NCI-H2029 treated with DMSO at 0.1 percent for 48 hours (cell line): ENCODE data around the gene E2F2.

ENCODE experiments used
- DNase-seq: peaks from one replicate; lab custom pipeline; 2025; lab: John Stamatoyannopoulos, UW

Gene E2F2

DNA sequence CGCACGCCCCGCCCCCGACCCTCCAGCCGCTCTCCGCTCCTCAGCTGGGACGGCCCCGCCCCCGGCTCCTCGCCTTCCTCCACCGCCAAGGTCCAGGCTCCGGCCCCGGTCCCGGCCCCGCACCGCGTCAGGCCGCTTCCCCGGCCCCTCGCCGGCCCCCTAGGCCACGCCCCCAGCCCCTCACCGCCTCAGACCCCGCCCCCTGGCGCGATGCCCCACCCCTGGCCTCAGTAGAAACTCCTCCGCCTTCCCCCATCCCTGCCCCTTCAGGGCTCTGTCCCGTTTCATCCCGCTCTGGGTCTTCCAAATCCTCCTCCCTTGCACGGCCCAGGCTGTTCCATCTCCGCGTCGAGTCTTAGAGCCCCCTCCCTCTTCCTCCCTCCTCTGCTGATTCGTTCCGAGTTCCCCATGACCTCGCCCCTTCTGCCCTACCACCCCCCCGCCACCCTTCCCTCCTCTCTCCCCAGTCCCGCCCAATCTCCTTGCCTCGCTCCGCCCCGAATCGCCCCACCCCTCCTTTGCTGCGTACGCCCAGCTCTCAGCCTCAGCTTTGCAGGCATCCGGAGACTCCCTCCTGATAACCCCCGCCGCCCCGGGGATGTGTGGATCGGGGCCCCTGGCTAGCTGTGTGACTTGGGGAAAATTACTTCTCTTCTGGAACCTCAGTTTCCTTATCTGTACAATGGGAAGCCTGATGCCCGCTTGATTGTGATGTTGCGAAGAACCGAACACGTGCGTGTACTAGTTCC, 46.6 kb downstream of the E2F2 start:
- peak; percentile 39 for DNase-seq

DNA sequence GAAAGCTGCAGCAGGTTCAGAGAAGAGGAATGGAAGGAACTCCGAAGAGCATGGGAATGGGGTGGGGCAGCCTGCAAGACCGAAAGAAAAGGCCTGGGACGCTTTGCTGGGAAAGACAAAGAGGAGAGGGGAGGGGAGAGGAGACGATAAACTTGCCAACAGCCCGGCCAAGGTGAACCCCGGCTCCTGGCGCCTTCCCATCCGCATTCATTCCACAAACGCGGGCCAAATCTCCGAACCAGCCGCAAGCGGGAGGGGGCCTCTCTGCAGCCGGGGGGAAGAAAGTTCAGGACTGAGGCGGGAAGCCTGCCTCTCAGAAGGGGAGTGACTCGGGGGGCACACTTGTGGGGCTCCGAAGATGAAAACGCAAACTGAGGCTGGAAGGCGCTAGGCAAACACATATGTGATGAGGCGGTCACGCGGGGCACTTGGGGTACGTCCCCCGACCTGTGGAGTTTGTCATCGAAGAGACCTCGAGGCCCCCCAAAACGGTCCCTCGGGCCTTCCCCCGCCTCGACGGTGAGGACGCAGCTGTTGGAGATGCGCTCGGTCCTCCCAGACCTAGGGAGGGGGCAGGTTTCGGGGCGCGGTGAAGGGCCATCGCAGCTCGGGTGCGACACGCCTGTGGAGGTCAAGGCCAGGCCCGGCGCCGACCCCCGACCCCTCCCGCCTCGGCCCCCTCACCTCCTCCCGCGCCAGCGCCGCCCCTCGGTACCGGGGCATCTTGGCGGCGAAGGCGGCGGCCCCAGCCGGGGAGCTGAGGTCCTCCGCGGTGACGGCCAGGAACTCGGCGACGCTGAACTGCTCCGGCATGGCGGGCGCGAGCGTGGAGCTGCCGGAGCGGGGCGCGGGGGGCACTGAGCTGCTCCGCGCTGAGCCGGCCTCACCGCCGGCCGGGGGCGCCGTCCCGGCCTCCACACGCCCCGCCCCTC, 47.4 kb downstream of the E2F2 start, which contains the start of gene ASAP3:
Gene ASAP3, minus strand, starts transcription at position 859 of the 932 bp plus-strand sequence. Its CDS starts 46 bp downstream, at position 813.
- no peak for DNase-seq

DNA sequence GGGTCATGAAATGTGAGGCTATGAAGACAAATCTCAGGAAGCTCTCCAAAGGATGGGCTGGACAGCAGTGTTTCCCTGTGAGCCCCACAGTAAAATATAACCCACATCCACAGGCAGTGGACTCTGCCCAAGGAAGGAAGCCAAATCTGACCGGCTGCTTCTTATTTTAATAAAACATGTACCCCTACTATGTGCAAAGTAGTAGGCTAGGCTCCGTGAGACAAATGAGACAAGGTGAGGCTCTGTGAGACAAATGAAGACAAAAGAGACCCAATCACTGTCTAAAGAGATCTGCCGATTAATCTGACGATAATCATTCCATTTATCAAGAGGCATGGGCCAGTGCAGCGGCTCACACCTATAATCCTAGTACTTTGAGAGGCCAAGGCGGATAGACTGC, 49.1 kb downstream of the E2F2 start:
- no peak for DNase-seq

DNA sequence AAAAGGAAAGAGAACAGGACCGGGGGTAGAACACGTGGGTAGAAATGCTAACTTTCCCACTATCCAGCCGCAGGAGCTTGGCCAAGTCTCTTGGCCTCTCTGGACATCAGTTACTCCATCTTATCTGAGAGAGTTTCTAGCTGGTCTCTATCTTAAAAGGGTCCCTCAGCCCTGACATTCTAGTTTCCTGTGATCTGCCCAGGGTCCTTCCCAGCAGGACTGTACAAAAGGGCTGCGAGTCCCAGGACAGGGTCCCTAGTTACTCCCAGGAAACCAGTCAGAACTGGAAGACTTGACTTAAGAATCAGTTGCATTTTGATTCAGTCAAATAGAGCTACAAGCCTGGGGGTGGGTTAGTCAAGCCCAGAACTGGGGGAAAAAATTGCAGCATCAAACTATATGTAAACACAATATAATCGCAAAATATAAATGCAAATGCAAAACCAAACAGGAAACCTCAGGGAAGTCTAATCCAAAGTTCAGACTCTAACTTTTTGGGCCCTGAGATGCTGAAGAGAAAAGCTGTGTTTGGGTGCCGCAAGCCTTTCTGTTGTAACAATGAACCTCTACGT, 49.9 kb downstream of the E2F2 start:
- DNase-seq = no peak

DNA sequence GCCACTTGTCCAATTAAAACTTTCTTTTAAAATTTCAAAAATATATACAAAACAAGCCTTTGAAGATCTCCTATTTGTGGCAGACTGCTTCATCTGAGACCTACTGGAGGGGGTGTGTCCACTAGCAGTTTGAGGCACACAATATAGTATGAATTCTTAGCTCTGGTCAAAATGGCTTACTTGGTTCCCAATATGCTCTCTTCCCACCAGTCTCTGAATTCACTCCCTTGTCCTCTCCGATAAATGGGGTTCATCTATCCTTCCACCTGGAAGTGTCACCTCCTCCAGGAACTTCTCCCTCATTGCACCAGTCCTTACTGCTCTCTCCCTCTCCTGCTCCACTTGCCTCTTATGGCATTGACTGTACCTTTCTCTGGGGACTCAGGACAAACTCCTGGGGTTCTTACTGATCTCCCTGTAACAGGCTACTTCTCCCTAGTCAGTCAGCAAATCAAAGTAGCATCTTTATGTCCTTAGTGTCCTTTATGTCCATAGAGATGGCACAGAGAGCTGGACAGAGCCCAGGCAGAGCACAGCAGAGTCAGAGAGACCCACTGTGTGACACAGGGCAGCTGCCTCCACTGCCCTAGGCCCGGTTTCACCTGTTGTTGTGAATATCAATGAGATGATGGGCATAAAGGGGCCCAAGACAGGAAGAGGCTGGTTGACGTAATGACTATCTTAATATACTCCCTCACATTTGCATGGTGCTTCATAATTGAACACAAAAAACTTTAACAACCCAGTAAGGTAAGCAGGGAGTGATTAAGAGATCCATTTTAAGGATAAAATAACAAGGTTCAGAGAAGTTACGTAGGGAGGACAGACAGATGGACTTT, 50.6 kb downstream of the E2F2 start:
- DNase-seq = no peak

DNA sequence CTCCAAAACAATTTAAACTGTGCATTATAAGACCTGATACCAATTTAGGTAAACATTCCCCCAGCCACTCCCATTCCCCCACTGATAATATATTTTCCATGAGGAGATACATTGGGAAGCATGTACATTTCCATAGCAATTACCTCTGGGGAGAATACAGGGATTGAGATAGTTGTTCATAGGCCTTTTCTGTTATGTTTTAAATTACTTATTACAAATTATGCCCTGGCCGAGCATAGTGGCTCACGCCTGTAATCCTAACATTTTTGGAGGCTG, 51.4 kb downstream of the E2F2 start:
- no peak for DNase-seq

DNA sequence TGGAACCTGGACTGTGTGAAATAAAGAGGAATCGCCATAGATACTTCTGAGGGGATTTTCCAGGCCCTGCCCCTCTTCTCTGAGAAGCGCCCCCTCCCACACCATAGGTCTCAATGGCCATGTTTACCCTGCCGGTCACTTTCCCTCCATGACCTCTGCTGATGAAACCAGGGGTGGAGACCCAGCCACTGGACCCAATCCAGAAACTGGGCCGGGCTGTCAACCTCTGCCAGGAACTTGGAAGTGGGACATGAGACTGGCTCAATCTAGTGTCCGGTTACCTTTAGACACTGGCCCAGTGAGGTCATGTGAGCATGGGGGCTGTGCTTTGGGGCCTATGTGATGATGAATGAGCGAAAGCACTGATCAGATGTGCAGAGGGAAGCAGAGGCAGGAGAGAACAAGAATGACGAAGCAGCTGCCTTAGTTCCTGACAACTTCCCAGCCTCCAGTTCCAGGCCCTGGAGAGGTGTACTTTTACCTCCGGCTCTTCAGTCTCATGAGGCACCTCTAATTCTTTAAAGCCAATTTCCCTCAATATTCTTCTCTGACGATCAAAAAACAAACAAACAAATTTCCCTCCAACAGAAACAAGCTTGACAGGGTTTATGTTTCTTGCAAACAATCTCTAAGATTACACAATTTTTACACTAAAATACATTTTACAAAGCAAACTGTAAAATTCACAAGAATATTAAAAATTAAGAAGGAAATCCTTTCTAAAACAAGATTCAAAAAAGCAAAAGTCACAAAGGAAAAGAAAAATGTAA, 52.0 kb downstream of the E2F2 start:
- DNase-seq = peak; percentile 25

DNA sequence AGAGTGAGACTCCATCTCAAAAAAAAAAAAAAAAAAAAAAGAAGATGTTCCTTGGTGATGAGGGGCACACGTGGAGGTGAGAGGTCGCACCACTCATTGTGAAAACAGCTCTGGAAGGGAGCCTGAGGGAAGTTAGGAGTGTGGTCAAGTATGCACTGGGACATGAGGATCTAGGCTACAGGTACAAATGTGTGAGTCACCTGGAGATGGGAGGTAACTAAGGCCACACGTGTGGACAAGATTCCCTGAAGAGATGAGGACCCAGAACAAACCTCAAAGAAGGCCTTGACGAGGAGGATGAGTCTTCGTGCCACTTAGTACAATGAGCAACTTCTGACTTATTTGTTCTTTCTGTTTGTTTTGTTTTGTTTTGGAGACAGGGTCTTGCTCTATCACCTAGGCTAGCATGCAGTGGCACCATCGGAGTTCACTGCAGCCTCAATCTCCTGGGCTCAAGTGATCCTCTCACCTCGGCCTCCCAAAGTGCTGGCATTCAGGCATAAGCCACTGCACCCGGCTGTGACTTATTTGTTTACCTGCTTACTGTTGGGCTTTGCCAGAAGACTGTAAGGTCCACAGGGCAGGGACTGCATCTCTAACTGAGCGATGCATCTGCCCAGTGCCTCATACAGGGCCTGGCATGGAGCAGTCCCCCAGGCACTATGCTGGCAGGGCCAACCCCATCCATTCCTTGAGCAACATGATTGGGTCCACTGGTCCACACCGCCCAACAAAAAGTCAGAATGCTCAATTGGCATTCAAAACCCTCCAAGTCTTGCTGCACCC, 53.5 kb downstream of the E2F2 start:
- no peak for DNase-seq

DNA sequence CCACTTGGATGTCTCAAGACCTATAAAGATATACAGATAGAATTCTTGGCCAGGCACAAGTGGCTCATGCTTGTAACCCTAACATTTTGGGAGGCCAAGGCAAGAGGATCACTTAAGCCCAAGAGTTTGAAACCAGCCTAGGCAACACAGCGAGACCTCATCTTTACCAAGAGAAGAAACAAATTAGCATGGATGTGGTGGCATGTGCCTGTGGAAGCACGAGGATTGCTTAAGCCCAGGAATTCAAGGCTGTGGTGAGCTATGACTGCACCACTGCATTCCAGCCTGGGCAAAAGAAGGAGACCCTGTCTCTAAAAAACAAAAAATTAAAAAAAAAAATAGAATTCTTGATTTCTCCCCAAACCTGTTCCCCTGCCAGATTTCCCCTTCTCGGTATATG, 55.4 kb downstream of the E2F2 start:
- no peak for DNase-seq

DNA sequence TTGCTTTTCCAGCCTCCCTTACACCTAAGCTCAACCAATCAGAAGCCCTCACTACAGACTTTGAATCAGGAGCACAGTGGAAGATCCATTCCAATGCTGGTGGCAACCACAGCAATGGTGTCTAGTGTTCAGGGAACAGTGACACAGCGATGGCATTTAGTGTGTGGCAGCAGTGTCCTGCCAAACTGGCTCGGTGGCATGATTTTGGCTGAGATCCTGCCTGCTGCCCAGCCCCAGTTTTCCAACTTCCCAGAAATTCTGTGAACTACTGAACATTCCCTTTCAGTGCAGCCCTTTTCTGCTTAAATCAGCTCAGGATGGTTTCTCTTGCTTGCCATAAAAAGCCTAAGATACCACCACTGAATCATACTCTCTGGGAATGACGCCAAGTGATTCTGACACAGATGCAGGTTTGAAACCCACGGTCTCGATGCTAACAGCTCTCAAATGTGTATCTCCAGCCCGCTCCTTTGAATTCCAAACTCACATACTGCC, 55.9 kb downstream of the E2F2 start:
- no peak for DNase-seq

DNA sequence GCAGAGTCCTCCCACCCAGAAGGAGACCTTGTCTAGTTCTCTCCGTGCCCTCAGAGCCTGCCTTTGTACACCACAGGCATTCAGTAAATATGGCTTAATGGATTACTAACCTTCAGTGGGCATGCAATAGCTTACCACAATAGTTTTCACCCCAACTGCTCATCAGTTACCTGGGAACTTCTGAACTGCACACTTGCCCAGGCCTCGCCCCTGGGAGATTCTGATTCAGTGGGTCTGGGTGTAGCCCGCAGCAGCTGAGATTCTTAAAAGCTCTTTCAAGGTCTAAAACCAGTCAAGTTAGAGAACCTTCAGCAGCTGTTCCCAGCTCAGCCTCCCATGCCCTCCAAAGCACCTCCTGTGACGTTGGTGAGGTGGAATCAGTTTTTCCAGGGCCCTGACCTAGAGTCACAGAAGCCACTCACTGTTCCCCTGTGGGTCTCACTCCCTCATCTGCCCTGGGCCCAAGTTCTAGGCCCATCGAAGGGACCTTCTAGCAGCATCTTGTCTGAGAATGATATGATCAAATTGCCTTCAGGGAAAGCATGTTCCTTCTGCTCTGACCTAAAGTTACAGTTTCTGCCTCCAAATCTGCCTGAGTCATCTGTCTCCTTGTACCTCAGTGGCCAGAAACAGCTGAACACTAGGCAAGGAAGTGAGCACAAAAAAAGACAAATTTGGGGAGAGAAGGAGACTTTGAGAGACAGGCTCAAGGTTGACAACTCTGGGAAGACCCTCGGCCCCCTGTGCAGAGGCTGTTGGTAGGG, 57.8 kb downstream of the E2F2 start:
- no peak for DNase-seq

DNA sequence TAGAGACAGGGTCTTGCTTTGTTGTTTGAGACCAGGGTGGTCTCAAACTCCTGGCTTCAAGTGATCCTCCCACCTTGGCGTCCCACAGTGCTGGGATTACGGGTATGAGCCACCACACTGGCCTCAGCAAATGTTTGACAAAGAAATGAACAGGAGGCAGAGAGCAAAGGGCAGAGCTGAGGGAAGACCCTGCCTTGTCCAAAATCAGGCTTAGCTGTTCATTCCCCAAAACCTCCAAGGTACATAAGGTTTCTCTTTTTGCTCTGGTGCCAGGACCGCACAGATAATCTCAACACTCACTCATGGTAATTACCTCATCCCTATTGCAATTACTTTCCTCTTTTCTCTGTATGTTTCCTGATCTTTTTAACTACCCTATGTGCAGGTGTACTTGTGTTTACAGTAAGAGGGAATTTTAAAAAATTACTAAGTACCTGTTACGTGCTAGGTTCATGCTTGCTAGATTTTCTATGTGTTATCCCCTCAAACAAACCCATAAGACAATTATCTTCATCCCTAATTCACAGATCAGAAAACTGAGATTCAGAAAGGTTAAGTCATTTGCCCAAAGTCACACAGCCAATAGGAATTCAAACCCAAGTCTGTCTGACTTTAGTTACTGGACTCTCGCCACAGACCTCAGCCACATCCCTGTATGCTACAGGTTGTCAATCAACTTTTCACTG, 58.5 kb downstream of the E2F2 start:
- no peak for DNase-seq

DNA sequence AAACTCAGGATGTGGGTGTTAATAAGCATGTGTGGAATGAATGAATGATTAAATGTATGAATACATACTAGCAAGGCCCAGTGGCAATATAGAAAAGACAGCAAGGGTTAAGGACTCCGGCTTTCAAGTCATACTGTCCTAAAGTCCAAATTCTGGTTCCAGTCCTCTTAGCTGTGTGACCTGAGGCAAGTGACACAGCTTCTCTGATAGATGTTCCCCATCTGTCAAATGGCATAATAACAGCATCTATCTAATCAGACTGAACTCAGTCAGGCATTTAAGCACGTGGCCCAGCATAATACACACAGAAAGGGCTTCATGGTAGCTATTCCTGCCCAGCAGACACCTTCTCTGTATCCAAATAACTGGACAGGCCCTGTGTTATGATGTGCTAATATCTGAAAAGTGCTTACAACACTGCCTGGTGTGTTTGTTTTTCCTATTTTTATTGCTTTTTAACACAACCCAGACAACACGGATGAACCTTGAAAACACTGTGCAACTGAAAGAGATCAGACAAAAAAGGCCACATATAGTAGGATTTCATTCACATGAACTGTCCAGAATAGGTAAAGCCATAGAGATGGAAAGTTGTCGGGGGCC, 59.5 kb downstream of the E2F2 start:
- no peak for DNase-seq

DNA sequence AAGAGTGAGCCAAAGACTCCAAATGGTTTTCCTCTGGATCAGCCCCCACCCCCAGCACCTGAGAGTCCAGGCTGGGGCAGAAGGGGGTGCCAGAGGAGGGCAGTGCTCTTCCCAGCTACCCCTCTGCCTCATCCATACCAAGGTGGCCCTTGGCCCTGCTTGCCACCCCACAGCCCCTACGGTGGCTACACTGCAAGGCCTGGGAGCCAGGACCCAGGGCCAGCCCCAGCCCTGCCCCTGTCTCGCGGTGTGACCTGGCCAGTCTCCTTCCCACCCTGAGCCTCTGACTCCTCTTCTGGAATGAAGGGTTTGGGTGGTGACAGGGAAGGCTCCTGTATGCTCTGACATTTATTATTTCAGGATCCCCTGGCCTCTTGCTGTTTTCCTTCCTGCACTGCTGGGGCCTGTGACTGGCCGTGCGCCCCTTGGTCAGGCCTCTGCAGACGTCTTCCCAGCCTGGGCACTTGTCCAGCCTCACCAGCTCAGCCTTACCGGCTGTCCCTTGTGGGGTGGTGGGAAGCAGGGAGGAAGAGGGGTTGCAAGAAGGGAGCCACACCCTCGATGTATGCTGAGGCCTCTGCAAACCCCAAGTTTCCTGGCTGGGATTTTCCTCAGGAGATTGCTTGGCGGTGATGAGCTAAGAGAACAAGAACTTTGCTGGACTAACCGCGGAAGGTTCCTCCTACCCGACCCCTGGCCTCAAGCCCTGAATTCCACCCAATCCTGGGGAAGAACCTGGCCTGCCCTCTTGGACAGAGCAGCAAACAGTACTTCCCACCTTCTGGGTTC, 60.6 kb downstream of the E2F2 start:
- no peak for DNase-seq

DNA sequence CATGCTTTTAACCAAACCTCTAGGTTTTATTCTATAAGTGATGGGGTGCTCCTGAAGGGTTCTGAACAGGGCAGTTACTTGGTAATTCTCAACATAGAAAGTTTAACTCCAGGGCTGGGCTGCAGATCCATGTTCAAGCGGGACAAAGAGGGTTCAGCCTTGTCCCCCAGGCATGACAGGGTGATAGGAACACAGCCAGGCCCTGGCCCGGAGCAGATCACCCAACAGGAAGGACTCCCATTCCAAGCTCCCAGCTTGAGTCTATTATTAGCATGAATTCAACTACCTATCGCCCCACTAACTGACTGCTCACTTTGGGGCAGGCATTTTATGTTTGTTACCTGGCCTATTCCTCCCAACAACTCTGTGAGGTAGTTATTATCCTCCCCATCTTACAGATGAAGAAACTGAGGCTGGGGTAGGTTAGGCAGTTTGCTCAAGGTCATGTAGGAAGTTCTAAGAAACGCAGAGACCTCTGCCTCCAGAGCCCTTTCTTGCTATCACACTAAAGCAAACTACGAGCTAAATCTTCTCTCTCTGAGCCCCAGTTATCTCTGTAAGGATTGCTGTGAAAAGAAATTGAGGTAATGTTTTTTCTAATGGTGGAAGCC, 61.6 kb downstream of the E2F2 start:
- DNase-seq = no peak

DNA sequence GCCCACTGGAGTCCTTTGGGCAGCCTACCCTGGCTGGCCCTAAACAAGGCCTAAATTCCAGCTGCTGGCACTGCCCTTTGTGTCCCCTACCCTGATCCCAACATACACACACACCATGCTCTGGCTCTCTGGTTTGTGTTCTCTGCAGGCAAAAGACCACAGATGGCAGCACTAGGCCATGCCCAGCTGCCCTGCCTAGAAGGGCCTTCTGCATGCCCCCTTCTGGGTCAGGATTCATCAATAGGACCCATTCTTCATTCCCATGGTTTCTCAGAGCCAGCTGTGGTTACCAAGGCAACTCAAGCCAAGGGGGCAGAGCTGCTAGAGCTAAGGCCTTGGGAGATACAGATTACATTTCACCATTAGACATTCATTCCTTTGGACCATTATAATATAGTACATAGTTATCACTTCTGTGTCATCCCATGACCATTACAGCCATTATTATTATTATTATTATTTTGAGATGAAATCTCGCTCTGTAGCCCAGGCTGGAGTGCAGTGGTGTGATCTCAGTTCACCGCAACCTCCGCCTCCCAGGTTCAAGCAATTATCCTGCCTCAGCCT, 64.5 kb downstream of the E2F2 start:
- no peak for DNase-seq

DNA sequence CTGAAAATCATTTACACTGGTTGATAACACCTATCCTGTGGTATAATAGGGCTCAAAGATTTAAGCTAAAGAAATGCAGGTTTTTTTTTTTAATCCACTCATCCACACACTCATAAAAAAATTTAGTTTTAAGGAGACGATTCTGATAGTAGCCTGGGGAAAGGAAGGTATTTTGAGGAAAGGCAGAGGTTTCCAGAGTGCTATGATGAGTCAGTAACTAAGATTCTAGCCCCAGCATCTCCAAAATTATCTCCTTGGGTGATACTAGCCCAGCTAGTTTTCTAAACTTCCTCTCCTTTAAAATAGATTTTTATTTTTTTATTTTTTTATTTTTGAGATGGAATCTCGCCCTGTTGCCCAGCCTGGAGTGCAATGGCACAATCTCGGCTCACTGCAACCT, 67.7 kb downstream of the E2F2 start:
- no peak for DNase-seq
